ENCODE results near the gene EIF4E3.

The EIF4E3 gene

DNA sequence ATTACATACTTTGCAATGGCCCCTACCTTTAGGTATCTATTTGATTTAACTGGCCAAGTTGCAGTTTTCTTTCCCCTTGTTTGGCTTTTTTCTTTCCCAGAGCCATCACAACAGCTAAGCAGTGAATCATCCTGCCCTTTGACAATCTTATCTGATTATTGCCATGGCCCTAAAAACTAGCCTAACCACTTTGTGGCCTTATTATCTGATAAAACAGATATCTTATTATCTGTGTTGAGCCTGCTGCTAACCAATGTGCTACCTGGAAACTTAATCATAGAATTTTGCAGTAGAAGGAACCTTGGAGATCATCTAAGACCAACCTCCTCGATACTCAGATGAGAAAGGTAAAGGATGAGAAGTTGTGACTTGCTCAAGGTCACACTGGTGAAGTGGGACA is 37.1 kb downstream of the EIF4E3 start:
- TF ChIP-seq, protein P1, sequence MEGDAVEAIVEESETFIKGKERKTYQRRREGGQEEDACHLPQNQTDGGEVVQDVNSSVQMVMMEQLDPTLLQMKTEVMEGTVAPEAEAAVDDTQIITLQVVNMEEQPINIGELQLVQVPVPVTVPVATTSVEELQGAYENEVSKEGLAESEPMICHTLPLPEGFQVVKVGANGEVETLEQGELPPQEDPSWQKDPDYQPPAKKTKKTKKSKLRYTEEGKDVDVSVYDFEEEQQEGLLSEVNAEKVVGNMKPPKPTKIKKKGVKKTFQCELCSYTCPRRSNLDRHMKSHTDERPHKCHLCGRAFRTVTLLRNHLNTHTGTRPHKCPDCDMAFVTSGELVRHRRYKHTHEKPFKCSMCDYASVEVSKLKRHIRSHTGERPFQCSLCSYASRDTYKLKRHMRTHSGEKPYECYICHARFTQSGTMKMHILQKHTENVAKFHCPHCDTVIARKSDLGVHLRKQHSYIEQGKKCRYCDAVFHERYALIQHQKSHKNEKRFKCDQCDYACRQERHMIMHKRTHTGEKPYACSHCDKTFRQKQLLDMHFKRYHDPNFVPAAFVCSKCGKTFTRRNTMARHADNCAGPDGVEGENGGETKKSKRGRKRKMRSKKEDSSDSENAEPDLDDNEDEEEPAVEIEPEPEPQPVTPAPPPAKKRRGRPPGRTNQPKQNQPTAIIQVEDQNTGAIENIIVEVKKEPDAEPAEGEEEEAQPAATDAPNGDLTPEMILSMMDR (IDR thresholded peaks at IDR 0.05), result no peak

DNA sequence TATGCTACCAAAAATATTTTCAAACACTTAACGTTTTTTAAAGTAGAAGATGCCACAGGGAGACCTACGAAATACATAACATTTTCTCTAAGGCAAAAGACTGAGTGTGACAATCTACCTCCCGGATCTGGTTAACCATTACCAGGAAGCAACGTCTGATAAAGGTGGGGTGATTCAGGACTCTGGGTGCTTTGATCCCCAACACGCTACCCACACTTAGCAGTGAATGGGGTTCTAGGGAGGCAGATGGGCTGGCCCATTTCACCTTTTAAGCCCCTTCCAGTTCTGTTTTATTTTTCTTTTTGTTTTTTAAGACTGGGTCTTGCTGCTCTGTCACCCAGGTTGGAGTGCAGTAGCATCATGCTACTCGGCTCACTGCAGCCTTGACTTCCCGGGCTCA is 39.5 kb downstream of the EIF4E3 start:
- TF ChIP-seq, protein P1 (IDR thresholded peaks at IDR 0.05), result no peak

DNA sequence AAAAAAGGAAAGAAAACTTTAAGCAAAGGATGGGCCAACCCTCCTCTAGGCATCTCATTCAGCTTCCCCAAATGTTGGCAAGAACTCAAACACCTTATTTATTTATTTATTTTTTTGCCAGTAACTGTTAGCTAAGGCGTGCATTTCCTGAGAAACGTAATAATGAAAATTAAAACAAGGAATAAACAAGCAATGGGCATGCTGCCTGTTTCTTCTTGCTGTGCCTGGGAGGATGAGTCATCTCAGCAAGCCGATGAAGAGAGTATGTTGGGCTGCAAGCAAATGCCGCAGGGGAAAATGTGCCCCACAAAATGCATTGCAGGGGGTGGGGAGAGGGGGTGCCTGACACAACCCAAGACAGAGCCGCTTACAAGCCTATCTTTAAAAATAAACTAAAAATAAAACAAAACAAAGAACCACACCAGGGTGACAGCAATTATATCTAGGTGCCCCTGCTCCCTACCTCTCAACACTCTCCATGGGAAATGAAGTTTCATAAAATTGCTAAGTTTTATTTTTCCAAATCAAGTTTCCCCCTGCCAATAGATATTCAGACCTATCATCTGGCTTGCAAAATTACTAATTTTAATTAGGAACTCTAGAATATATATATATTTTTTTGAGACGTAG is 40.3 kb downstream of the EIF4E3 start:
- TF ChIP-seq, protein P1 (IDR thresholded peaks at IDR 0.05), result no peak

DNA sequence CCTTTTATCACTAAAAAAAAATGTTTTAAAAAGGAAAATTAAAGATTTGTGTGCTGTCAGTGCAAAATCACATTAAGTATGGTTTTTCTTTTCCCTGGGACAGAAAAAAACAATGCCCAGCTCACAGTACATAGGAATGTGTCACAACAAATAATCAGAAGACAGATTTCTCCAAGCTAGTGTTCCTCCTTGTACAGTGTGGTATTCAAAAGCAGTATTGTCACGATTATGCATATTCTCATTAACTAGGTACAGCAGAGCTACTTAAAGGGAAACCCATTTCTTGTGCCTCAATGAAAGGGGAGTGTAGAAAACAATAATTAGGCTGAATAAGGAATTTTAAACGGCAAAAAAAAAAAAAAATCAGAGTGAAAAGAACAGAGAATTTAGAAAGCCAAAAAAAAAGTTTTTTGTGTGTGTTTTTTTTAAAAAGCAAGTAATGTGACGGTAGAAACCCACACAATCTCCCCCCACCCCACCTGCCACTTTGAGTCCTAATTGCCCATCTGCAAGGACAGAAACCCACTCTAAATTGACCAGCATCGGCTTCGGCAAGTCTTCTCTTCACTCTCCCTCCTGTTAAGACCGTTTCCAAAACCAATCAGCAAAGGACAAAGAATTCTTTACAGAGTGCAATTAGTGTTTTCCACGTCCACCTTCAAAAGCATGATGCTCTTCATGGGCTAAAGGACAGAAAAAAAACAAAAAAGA is 41.0 kb downstream of the EIF4E3 start:
- TF ChIP-seq, protein P1 (IDR thresholded peaks at IDR 0.05), result no peak

DNA sequence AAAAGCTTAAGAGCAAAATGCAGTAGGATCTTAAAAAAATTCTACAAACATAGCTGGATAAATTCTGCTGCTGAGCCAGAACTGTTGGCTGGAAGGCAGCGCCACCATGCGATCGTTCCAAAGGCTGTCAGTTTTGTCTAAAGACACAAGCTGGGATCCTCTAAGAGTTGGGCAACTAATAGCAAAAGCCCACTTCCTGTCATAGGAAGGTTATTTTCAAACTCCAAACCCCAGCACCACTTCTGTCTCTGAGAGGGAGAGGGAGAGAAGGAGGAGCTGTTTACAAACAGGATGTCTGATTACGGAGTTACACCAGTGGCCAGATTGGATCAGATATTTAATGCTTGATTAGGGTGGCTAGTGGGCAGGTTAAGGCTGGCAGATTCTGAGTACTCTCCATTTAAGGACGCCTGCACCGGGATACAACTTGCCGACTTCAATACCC is 44.0 kb downstream of the EIF4E3 start:
- TF ChIP-seq, protein P1 (IDR thresholded peaks at IDR 0.05), result peak; percentile 91

DNA sequence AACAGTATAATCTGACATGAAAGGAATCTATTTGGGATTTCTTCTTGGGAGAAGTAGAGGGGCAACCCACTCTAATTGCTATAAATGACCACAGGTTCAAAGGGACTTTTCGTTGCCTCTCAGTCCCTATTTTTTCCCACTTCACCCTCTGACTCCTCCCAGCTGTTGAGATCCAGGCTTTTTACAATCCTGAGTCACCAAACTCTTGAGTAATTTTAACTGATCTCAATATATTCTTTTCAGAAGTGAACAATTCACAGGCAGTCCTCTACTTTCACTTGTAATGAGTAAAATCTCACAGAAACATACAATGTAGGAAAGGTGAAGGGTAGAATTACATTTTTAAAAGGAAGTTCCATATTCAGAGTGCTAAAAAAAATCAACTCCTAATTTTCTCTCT is 44.6 kb downstream of the EIF4E3 start:
- TF ChIP-seq, protein P1 (IDR thresholded peaks at IDR 0.05), result no peak

DNA sequence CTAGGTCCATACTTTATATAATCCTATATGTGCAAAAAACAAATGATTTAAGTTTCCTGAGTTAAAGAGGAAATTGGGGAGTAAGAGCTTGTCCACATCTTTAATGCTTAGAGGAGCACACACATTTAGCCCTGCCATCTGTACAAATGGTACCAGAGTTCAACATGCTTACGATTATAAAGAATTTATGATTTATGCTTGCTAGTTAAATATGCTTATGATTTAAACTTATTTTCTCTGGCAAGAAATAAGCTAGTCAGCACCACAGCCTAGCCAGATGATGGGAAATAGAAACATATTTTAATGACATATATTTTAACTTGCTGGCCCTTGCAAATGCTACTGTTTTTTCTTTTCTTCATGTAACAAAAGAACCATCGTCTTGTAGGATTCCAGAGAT is 48.3 kb downstream of the EIF4E3 start:
- TF ChIP-seq, protein P1 (IDR thresholded peaks at IDR 0.05), result no peak

All from LNCAP (cell line).